ENCODE data around the gene NT5DC3.
"Not testable (repeated sequence)": the region's sequence is repeated elsewhere in the genome, so short reads cannot be mapped to it uniquely, and the experiment has no call there.

The NT5DC3 gene

GRCh38 chr12:103848143-103848542, 7.1 kb upstream of the NT5DC3 start:
- no peak for TF ChIP-seq POLR2A (IDR thresholded peaks at IDR 0.05; ENCODE audit: low read depth, low read length)
- no peak for DNase-seq (ENCODE audit: insufficient read length, low spot score)
- no peak for FAIRE-seq

- no peak for FAIRE-seq
- DNase-seq (ENCODE audit: insufficient read length, low spot score), result no peak
- TF ChIP-seq POLR2A (IDR thresholded peaks at IDR 0.05; ENCODE audit: low read depth, low read length), result no peak
Measured at GRCh38 chr12:103846415-103846814, 5.4 kb upstream of the NT5DC3 start.

- TF ChIP-seq POLR2A (IDR thresholded peaks at IDR 0.05; ENCODE audit: low read depth, low read length), result no peak
- no peak for FAIRE-seq
Measured at GRCh38 chr12:103844305-103844704, 3.3 kb upstream of the NT5DC3 start.

GRCh38 chr12:103841690-103842584, 903 bp upstream of the NT5DC3 start:
- FAIRE-seq, result peak; percentile 97

More at GRCh38 chr12:103844305-103844704, 3.3 kb upstream of the NT5DC3 start:
- DNase-seq (ENCODE audit: insufficient read length, low spot score), result no peak

DNA sequence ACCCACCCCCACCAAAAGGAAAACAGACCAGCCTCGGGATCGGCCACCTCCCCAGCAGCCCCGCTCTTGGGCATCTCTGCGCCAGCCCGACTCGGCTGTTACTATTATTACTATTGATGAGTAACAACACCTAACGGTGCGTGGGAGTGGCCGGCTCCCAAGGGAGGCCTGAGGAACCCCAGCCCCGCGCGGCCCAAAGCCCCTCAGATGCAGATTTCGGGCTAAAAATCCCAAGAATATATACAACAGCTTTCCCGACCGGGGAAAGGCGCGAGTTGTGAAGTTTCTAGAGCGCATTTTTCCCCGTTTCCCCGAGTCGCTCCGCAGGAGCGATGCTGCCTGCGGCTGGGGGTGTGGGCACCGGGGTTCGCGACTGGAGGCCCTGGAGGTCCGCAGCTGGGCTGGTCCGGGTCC, 565 bp downstream of the NT5DC3 start:
- DNase-seq (ENCODE audit: insufficient read length, low spot score), result no peak
- no peak for FAIRE-seq
- no peak for TF ChIP-seq POLR2A (IDR thresholded peaks at IDR 0.05; ENCODE audit: low read depth, low read length)

More at GRCh38 chr12:103841690-103842584, 903 bp upstream of the NT5DC3 start:
- TF ChIP-seq POLR2A (IDR thresholded peaks at IDR 0.05; ENCODE audit: low read depth, low read length), result peak; percentile 34; the same call in 1 of the 2 replicates
- peak; percentile 82 for DNase-seq (ENCODE audit: insufficient read length, low spot score)

GRCh38 chr12:103839609-103840461, 1.2 kb downstream of the NT5DC3 start:
- FAIRE-seq (no peak), DNase-seq (ENCODE audit: insufficient read length, low spot score) (no peak)
- no peak for TF ChIP-seq POLR2A (IDR thresholded peaks at IDR 0.05; ENCODE audit: low read depth, low read length)

GRCh38 chr12:103839103-103839502, 1.9 kb downstream of the NT5DC3 start:
- no peak for DNase-seq (ENCODE audit: insufficient read length, low spot score)
- no peak for TF ChIP-seq POLR2A (IDR thresholded peaks at IDR 0.05; ENCODE audit: low read depth, low read length)
- FAIRE-seq, result no peak

DNA sequence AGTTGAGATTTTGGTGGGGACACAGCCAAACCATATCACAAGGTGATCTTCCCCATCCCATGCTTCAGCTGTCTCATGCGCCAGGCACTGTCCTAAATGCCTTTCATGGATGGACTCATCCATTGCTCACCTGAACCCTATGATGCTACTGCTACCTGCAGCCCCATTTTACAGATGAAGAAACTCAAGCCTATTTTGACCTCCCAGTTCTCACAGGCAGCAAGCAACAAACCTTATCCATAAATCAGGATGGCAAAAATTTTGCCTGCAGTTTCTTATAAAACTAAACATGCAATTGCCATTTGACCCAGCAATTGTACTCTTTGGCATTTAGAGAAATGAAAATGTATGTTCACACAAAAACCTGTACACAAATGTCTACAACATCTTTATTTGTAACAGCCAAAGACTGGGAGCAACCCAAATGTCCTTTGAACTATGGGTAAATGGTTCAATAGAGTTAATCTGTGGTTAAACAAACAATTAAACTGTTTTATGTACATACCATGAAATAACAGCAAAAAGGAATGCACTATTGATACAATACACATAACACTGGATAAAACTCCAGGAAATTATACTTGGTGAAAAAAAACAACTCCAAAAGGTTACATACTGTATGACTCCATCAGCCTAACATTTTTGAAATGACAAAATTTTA, 2.6 kb downstream of the NT5DC3 start:
- FAIRE-seq (no peak), DNase-seq (ENCODE audit: insufficient read length, low spot score) (no peak)
- TF ChIP-seq POLR2A (IDR thresholded peaks at IDR 0.05; ENCODE audit: low read depth, low read length), result no peak

GRCh38 chr12:103836345-103836744, 4.7 kb downstream of the NT5DC3 start:
- TF ChIP-seq POLR2A (IDR thresholded peaks at IDR 0.05; ENCODE audit: low read depth, low read length), result no peak
- DNase-seq (ENCODE audit: insufficient read length, low spot score), result no peak
- FAIRE-seq, result no peak

GRCh38 chr12:103835747-103836335, 5.2 kb downstream of the NT5DC3 start:
- not testable (repeated sequence) for FAIRE-seq; DNase-seq (ENCODE audit: insufficient read length, low spot score)

DNA sequence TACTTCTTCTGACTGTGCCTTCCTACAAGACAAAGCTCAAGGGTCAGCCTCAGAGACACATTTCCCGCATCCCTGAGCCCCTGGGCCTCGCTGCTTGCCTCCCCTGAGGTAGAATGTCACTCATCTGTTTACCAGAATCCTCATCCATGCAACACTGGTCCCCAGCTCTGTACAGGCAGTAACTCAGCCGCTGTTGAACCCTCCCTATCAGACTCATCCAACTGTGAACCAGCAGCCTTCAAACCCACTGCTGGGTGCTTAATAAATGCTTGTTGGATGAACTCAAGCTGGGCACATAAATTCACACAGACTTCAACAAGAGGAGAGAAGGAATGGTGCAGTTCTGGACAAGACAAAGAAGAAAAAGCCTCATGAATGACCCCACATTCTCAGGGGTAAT, 6.1 kb downstream of the NT5DC3 start:
- DNase-seq (ENCODE audit: insufficient read length, low spot score), result no peak
- FAIRE-seq, result no peak
- no peak for TF ChIP-seq POLR2A (IDR thresholded peaks at IDR 0.05; ENCODE audit: low read depth, low read length)

DNA sequence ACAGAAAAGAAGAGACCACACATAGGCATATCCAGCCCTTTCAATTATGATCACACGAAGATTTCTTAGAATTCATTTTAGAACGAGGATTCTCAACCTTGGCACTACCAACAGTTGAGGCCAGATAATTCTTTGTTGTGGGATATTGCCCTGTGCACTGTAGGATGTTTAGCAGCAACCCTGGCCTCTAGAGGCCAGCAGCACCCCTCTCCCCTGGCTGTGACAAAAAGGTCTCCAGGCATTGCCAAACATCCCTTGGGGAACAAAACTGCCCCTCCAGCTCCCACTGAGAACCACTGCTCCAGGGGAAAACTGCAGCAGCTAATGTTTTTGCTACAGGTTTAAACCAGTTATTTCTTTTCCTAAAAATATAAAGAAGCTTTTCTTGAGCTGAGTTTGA, 7.1 kb downstream of the NT5DC3 start:
- DNase-seq (ENCODE audit: insufficient read length, low spot score) (no peak), FAIRE-seq (no peak)
- TF ChIP-seq POLR2A (IDR thresholded peaks at IDR 0.05; ENCODE audit: low read depth, low read length), result no peak

DNA sequence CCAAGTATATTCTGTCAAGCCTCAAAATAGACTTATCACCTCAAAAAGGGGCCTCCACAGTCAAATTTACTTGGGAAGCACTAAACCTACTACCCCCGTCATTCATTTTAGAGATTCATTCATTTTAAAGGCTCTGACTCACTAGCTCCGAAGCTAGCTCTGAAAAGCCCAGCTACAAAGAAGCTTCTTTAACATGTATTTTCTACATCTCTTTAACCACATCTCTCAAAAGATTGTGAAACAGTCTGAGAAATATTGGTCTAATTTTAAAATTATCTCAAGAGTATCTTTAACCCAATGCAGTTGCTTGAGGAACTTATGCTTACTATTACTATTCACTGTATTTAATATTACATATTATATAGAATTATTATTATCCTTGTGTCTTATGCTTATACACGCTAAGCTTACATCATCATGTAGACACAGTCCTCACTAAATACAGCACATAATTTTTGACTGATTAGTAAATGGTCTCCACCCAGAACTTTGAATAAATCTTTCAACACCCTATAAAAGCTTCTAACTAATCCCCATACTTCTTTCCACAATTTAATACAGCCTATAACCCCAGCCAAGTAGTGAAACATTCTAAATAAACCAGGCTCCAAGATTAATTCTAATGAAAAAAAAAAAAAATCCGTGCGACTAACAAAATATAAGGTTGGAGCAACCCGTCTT, 7.8 kb downstream of the NT5DC3 start:
- no peak for DNase-seq (ENCODE audit: insufficient read length, low spot score)
- no peak for TF ChIP-seq POLR2A (IDR thresholded peaks at IDR 0.05; ENCODE audit: low read depth, low read length)
- no peak for FAIRE-seq

Data from H54 (cell line).